SU-DHL-6 (cell line): ENCODE results near the gene LRRC2.

Experiments used
- H2AFZ ChIP-seq: fragments of 200-600 bp; sonication (generic); 2 replicates; pipeline ENCODE4 v1.6.1; 2014; ENCODE audit warnings: low read depth, mild to moderate bottlenecking, moderate library complexity, mixed read lengths, antibody characterized with exemption, low read length; ENCODE audit not compliant: severe bottlenecking
- H3F3A ChIP-seq: fragments of 200-600 bp; shearing (Covaris generic); 2 replicates; pipeline ENCODE4 v1.6.0; 2016; ENCODE audit warnings: antibody characterized with exemption, mild to moderate bottlenecking; ENCODE audit not compliant: insufficient read depth
- H3K27ac ChIP-seq: fragments of 200-600 bp; sonication (generic); 2 replicates; pipeline ENCODE4 v1.5.1; 2016; ENCODE audit warnings: low read depth, mild to moderate bottlenecking, low read length, moderate library complexity, mixed read lengths
- H3K27me3 ChIP-seq: fragments of 200-600 bp; sonication (generic), shearing (Covaris generic); 2 replicates; pipeline ENCODE4 v1.6.0; 2014; ENCODE audit warnings: mild to moderate bottlenecking, low read length
- H3K36me3 ChIP-seq: fragments of 200-600 bp; sonication (generic); 2 replicates; pipeline ENCODE4 v1.6.1; 2014; ENCODE audit warnings: mild to moderate bottlenecking, low read length, mixed read lengths
- H3K4me2 ChIP-seq: fragments of 300-600, 200-600 bp; shearing (Covaris generic), sonication (generic); 2 replicates; pipeline ENCODE4 v1.6.0; 2014; ENCODE audit warnings: low read length, low read depth, mild to moderate bottlenecking; ENCODE audit not compliant: poor library complexity, severe bottlenecking
- H3K4me3 ChIP-seq: fragments of 200-600 bp; sonication (generic); 2 replicates; pipeline ENCODE4 v1.5.1; 2014; ENCODE audit warnings: antibody characterized with exemption, low read length, mild to moderate bottlenecking, mixed read lengths; ENCODE audit not compliant: insufficient read depth, poor library complexity, severe bottlenecking
- H3K79me2 ChIP-seq: fragments of 200-600 bp; sonication (generic); 2 replicates; pipeline ENCODE4 v1.6.1; 2014; ENCODE audit warnings: mild to moderate bottlenecking, low read length, moderate library complexity; ENCODE audit not compliant: insufficient read depth
- H3K9ac ChIP-seq: fragments of 200-600 bp; sonication (generic); 2 replicates; pipeline ENCODE4 v1.7.0; 2014; ENCODE audit warnings: mild to moderate bottlenecking, low read length
- H3K9me2 ChIP-seq: fragments of 200-600 bp; sonication (generic); replicated peaks from 2 replicates; pipeline ENCODE4 v1.6.1; 2014; ENCODE audit warnings: low read length; ENCODE audit not compliant: insufficient read depth
- H3K9me3 ChIP-seq: fragments of 200-600 bp; sonication (generic); 2 replicates; pipeline ENCODE4 v1.6.1; 2014; ENCODE audit warnings: low read length, mixed read lengths; ENCODE audit not compliant: insufficient read depth
- H4K20me1 ChIP-seq: fragments of 200-600 bp; sonication (generic); 2 replicates; pipeline ENCODE4 v1.6.1; 2014; ENCODE audit warnings: low read depth, mild to moderate bottlenecking, antibody characterized with exemption, low read length, moderate library complexity, mixed read lengths
- CTCF ChIP-seq: fragments of 200-600 bp; sonication (generic); IDR thresholded peaks from one replicate; pipeline ENCODE4 v1.5.1; 2017; ENCODE audit warnings: antibody characterized with exemption, mild to moderate bottlenecking, low read length, moderate library complexity; ENCODE audit not compliant: insufficient read depth, poor library complexity, severe bottlenecking
- EZH2phosphoT487 ChIP-seq: fragments of 200-600 bp; sonication (generic), shearing (Covaris generic); conservative IDR thresholded peaks from 2 replicates; pipeline ENCODE4 v1.6.1; 2018; ENCODE audit warnings: mild to moderate bottlenecking, antibody characterized with exemption, low read length, moderate library complexity, mixed read lengths

LRRC2 gene

DNA sequence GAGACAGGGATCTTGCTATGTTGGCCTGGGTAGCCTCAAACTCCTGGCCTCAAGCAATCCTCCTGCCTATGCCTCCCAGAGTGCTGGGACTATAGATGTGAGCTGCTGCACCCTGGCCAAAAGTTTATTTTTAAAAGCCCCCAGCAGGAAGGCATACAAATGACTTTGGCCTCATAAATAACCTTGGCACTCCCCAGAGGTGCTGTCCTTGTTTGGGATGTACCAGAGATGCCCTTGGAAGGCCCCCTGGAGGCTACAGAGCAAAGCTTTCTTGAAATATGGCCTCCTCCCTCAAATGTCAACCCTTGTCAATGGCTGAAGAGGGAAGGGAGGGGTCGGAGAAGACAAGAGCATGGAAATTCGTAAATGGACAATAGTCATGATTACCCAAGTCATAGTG lies 82.3 kb downstream of the LRRC2 start:
- TF ChIP-seq EZH2phosphoT487 = no peak
- no peak for TF ChIP-seq CTCF
- no peaks in the 10 kb centered on the region for H3K36me3 ChIP-seq
- H2AFZ ChIP-seq = no peak overlapping the region

DNA sequence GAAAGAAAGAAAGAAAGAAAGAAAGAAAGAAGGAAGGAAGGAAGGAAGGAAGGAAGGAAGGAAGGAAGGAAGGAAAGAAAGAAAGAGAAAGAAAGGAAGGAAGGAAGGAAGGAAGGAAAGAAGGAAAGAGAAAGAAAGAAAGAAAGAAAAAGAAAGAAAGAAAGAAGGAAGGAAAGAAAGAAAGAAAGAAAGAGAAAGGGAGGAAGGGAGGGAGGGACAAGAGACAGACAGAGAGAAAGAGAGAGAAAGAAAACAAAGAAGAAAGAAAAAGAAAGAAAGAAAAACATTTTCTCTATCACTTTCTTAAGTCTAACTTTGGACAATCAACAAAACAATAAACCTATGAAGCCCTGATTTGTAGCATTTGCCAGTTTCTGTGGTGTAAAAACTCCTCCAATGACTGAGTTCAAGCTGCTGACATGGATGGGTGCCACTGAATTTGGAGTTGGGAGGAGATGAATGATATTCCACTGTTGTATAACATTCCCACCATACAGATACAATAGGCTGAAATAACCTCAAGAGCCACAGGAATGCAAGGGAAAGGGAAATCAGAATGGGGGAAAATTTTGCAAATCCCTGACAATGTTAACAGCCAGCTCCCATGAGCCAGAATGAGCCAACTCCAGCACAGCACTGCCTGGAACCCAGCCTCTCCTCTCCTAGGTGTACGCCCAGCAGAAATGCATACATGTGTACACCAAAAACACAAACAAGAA lies 83.3 kb downstream of the LRRC2 start:
- H3K9me3 ChIP-seq = no peaks in the 10 kb centered on the region
- no peak overlapping the region for H2AFZ ChIP-seq
- no peak overlapping the region for H3K4me2 ChIP-seq
- no peaks in the 10 kb centered on the region for H3K36me3 ChIP-seq
- no peaks in the 10 kb centered on the region for H3K9me2 ChIP-seq
- no peaks in the 10 kb centered on the region for H4K20me1 ChIP-seq
- no peaks in the 10 kb centered on the region for H3F3A ChIP-seq
- no peaks in the 10 kb centered on the region for H3K79me2 ChIP-seq
- no peaks in the 10 kb centered on the region for H3K27me3 ChIP-seq
- TF ChIP-seq EZH2phosphoT487 (no peak), CTCF (no peak)
- no peak overlapping the region for H3K4me3 ChIP-seq
- no peak overlapping the region for H3K9ac ChIP-seq
- H3K27ac ChIP-seq = no peak overlapping the region

More for the DNA sequence above, 82.3 kb downstream of the LRRC2 start:
- H3K27ac ChIP-seq = no peak overlapping the region
- no peak overlapping the region for H3K4me2 ChIP-seq
- H3F3A ChIP-seq = no peaks in the 10 kb centered on the region
- H3K9me2 ChIP-seq = no peaks in the 10 kb centered on the region
- H3K4me3 ChIP-seq = no peak overlapping the region
- H3K27me3 ChIP-seq = no peaks in the 10 kb centered on the region
- no peaks in the 10 kb centered on the region for H4K20me1 ChIP-seq
- no peaks in the 10 kb centered on the region for H3K9me3 ChIP-seq
- H3K9ac ChIP-seq = no peak overlapping the region
- H3K79me2 ChIP-seq = no peaks in the 10 kb centered on the region

- Histone ChIP-seq H4K20me1 (no peaks in the 10 kb centered on the region), H3K4me2 (no peak overlapping the region), H2AFZ (no peak overlapping the region), H3K36me3 (no peaks in the 10 kb centered on the region), H3K27me3 (no peaks in the 10 kb centered on the region), H3K9me2 (no peaks in the 10 kb centered on the region), H3K9me3 (no peaks in the 10 kb centered on the region), H3F3A (no peaks in the 10 kb centered on the region), H3K79me2 (no peaks in the 10 kb centered on the region), H3K27ac (no peak overlapping the region), H3K9ac (no peak overlapping the region), H3K4me3 (no peak overlapping the region)
- TF ChIP-seq EZH2phosphoT487 = no peak
- no peak for TF ChIP-seq CTCF
Observed at GRCh38 chr3:46481636-46482035, 84.5 kb downstream of the LRRC2 start.
